ENCODE data around the gene LRRC3.
"Not testable (repeated sequence)": the region's sequence is repeated elsewhere in the genome, so short reads cannot be mapped to it uniquely, and the experiment has no call there.

Gene LRRC3

DNA sequence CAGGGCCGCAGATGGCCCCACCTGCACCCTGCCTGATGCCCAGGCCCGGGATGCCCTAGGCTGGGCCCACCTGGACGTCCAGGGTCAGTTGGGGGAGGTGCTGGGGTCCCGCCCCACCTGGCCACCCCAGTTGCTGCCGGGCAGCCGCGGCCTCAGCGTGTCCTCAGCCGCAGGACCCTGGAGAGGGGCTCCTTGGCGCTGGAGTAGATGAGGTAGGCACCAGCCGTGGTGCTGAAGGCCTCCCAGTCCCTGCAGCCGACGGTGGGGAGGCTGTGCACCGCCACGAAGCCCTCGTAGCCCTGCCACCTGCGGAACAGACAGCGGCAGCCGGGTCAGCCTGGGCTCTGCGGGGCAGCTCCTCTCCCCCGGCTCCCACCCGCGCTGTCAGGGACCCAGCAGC is 44.3 kb downstream of the LRRC3 start:
- no peak for TF ChIP-seq CTCF (IDR thresholded peaks at IDR 0.05; ENCODE audit: low read depth, low read length)
- in situ Hi-C loops (cut with HindIII; ENCODE audit: low sequenced_read_pairs), result no loop called here
- no peak overlapping the region for H3K4me3 ChIP-seq (ENCODE audit: low read depth, low read length)
- DNase-seq (ENCODE audit: low read depth, low spot score), result no peak

DNA sequence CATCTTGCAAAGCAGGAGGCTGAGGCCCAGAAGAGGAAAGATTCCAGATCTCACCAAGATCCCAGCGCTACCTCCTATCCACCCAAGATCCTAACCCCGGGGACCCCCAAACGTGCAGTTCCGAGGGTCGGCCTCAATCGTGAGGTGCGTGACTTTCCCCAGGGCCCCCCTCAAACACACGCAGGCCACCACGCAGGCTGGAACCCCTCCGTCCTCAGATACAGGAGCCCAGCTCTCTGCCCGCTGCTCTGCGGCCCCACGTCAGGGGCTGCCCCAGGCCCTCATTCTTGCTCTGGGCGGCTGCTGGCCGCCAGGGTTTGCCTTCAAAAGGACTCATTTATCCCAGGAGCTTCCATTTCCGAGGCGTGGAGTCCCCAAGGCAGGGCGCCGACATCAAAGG is 44.8 kb downstream of the LRRC3 start:
- in situ Hi-C loops (cut with HindIII; ENCODE audit: low sequenced_read_pairs), result no loop called here
- DNase-seq (ENCODE audit: low read depth, low spot score), result no peak

DNA sequence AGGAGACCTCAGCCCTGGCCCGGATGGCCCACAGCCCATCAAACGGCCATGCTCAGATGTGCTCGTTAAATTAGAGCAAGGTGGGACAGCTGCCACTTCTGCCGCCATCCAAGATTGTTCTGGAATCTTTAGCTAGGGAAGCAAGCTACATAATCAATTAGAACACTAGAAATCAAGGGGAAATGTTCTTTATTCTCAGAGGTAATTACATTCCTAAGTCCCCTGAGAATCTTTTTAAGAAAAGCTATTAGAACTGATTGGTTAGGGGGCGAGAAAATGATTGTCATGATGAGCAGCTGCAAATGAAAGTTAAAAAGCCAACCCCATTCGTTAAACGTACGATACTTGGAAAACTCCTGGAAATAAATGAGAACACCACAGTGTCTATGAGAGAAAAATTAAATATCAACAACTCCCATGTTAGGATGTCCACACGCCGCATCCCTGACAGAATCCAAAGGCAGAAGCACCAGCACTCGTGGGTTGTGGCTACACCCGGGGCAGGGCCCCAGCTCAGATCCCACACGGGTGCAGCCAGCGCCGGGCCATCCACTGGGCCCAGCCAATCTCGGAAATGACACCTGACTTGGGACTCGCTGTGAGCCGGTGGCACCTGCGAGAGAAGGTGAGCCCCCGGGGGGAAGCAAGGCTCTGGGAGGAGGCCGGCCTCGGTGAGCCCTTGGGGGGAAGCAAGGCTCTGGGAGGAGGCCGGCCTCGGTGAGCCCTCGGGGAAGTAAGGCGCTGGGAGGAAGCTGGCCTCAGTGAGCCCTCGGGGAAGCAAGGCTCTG is 47.1 kb downstream of the LRRC3 start:
- no peak overlapping the region for H3K4me3 ChIP-seq (ENCODE audit: low read depth, low read length)
- no peak for TF ChIP-seq CTCF (IDR thresholded peaks at IDR 0.05; ENCODE audit: low read depth, low read length)
- in situ Hi-C loops (cut with HindIII; ENCODE audit: low sequenced_read_pairs), result no loop called here
- DNase-seq (ENCODE audit: low read depth, low spot score), result no peak

More for the DNA sequence above, 44.8 kb downstream of the LRRC3 start:
- no peak overlapping the region for H3K4me3 ChIP-seq (ENCODE audit: low read depth, low read length)
- TF ChIP-seq CTCF (IDR thresholded peaks at IDR 0.05; ENCODE audit: low read depth, low read length), result no peak

- in situ Hi-C loops (cut with HindIII; ENCODE audit: low sequenced_read_pairs); H3K4me3 ChIP-seq (ENCODE audit: low read depth, low read length); DNase-seq (ENCODE audit: low read depth, low spot score): not testable (repeated sequence)
Observed at GRCh38 chr21:44503006-44503889, 47.9 kb downstream of the LRRC3 start.

DNA sequence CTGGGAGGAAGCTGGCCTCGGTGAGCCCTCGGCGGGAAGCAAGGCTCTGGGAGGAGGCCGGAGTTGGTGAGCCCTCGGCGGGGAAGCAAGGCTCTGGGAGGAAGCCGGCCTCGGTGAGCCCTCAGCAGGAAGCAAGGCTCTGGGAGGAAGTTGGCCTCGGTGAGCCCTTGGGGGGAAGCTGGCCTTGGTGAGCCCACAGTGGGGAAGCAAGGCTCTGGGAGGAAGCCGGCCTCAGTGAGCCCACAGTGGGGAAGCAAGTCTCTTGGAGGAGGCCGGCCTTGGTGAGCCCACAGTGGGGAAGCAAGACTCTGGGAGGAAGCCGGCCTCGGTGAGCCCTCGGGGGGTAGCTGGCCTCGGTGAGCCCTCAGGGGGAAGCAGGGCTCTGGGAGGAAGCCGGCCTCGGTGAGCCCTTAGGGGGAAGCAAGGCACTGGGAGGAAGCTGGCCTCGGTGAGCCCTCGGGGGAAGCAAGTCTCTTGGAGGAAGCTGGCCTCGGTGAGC is 48.6 kb downstream of the LRRC3 start:
- TF ChIP-seq CTCF (IDR thresholded peaks at IDR 0.05; ENCODE audit: low read depth, low read length), result no peak
- H3K4me3 ChIP-seq (ENCODE audit: low read depth, low read length), result no peak overlapping the region
- in situ Hi-C loops (cut with HindIII; ENCODE audit: low sequenced_read_pairs), result no loop called here
- no peak for DNase-seq (ENCODE audit: low read depth, low spot score)

DNA sequence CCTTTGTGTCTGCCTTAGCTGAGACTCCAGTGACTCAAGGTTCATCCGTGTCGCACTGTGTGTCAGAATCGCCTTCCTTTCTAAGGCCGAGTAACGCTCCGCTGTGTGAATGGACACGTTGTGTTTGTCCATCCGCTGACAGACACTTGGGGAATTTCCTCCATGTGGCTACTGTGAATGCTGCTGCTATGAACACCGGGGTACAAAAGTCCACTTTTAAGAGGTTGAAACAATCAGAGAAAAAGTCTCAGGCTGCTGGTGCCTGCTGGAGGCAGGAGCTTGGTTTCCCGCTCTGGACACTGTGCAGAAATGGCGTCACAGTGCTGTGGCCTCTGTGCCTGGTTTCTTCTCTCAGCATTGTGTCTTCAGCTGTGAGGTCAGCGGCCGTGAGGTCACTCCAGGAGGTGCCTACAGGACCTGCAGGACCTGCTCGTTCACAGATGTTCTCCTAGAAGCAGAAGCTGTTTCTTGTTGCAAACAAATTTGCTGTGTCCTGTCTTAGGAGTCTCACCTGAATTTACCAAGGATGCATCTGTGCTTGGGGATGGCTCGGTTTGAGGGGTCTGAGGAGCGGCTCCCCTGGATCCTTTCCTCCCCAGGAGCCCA is 50.5 kb downstream of the LRRC3 start:
- DNase-seq (ENCODE audit: low read depth, low spot score), result no peak
- in situ Hi-C loops (cut with HindIII; ENCODE audit: low sequenced_read_pairs), result no loop called here

More for the DNA sequence above, 50.5 kb downstream of the LRRC3 start:
- no peak for TF ChIP-seq CTCF (IDR thresholded peaks at IDR 0.05; ENCODE audit: low read depth, low read length)
- H3K4me3 ChIP-seq (ENCODE audit: low read depth, low read length), result no peak overlapping the region
